Right cardiac atrium (tissue), 5 donors: Measurements from ENCODE around the gene TASOR2. TPM values are rescaled to one million over a fixed set of nuclear protein-coding genes. Genes with fewer than 3 reads are reported as not detected.
A peak's percentile ranks its signal among the peaks of the same experiment; 100 is the strongest.

ENCODE experiments used
- ATAC-seq, 2 donors: fragments of 200-7000 bp; cut with Tn5 transposase; one replicate each; pipeline versions ENCODE4 v1.8.0 to v1.9.1; 2020; ENCODE audit warnings: moderate library complexity in 2 of 2, mild to moderate bottlenecking in 1 of 2
- DNase-seq, 3 donors: peaks; one replicate each; pipeline ENCODE4 v3.0.0-alpha.2; 2020
- H3K27ac ChIP-seq: one replicate; pipeline ENCODE4 v1.5.1; 2013; ENCODE audit warnings: mild to moderate bottlenecking, low read length, control low read depth, moderate library complexity
- H3K27me3 ChIP-seq: one replicate; pipeline ENCODE4 v1.6.1; 2013; ENCODE audit not compliant: control insufficient read depth, insufficient read depth
- H3K4me1 ChIP-seq: one replicate; pipeline ENCODE4 v1.6.1; 2013; ENCODE audit warnings: low read length; ENCODE audit not compliant: control insufficient read depth, insufficient read depth
- H3K4me3 ChIP-seq: one replicate; pipeline ENCODE4 v1.5.1; 2013; ENCODE audit warnings: low read length, control low read depth
- H3K9me3 ChIP-seq: one replicate; pipeline ENCODE4 v1.6.1; 2013; ENCODE audit warnings: low read length; ENCODE audit not compliant: control insufficient read depth
- WGBS: extraction: QIAGEN DNeasy Blood & Tissue Kit; methylation state at CpG from one replicate; pipeline ENCODE4 v1.1.7; 2013; 5-methylcytosine and 5-hydroxymethylcytosine counted together
- intact Hi-C, 4 donors: fragments of 100-400 bp; cut with DNase I; formaldehyde crosslinking; loops; one replicate each; pipeline versions ENCODE4 v1.11.0 to v1.14.0; 2022 to 2023
- polyA plus RNA-seq: library from polyadenylated mRNA; stranded (reverse); fragments of 200-250 nt; gene quantifications from one replicate; pipeline ENCODE4 v1.2.3, GENCODE V29; 2013
- total RNA-seq, 4 donors: library from RNA; stranded (reverse); fragmentation: NEBNext Ultra II Directional; extraction: Animal tissue kit (Norgen Biotek cat#: 25700); gene quantifications; one replicate each; pipeline ENCODE4 v1.2.1, GENCODE V29; 2021
- donor health status: healthy with polysubstance abuse.
- donor health status: DM: no; HTN: yes; CAD: no.
- donor health status: DM: no; HTN: no; CAD: no.
- donor health status: DM: no; HTN: yes; CAD: no; lungs with severe emphysema.
- donor health status: DM: yes; HTN: yes; CAD: no.

Gene TASOR2
- total and polyA plus RNA-seq, 5 donors, result 9.7 to 51.7 (median 48.7) TPM

DNA sequence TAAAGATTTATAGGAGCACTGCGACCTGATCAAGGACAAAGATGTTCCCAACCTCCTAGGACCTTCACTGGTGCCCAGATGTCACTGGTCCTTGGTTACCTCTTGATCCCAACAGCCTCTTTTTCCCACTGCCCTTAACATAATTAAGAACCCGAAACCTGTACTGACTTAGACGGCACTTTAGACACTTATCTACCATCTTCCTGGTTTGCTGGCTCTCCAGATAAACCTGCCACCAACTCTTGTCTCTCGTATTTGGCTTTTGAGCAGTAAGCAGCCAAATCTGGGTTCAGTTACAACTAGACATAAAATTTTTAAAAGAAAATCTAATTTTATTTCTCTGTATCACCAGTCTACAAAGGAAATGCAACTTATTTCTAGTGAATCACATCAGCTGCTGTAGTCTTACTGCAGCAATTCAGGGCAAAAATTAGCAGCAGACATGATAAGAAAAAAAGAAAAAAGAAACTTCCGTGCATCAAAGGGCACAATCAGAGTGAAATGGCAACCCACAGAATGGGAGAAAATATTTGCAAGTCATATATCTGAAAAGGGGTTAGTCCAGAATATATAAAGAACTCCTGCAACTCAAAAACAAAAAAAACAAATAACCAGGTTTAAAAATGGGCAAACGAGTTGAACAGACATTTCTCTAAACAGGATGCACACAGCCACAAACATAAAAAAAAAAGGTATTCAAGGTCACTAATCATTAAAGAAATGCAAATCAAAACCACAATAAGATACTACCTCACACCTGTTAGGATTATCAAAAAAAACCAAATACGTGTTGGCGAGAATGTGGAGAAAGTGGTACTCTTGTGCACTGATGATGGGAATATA, 27.7 kb upstream of the TASOR2 start:
- ATAC-seq (no peak), DNase-seq (no peak)
- WGBS, result 85% methylated on average over 8 of the region's 8 CpGs
- Histone ChIP-seq H3K4me3 (no peak overlapping the region), H3K4me1 (peaks cover 10% of the 10 kb centered on the region), H3K27ac (no peak overlapping the region), H3K9me3 (no peaks in the 10 kb centered on the region), H3K27me3 (no peaks in the 10 kb centered on the region)
- intact Hi-C loops, result no loop called here

- no peaks in the 10 kb centered on the region for H3K27me3 ChIP-seq
- DNase-seq (no peak), ATAC-seq (peak in 1 of 2 donors; percentile 8)
- 87% methylated on average over 20 of the region's 20 CpGs for WGBS
- intact Hi-C loops, result no loop called here
- peaks cover 7% of the 10 kb centered on the region for H3K4me1 ChIP-seq
- no peak overlapping the region for H3K4me3 ChIP-seq
- no peak overlapping the region for H3K27ac ChIP-seq
- H3K9me3 ChIP-seq, result no peaks in the 10 kb centered on the region
Observed at GRCh38 chr10:5658871-5659618, 25.6 kb upstream of the TASOR2 start.

DNA sequence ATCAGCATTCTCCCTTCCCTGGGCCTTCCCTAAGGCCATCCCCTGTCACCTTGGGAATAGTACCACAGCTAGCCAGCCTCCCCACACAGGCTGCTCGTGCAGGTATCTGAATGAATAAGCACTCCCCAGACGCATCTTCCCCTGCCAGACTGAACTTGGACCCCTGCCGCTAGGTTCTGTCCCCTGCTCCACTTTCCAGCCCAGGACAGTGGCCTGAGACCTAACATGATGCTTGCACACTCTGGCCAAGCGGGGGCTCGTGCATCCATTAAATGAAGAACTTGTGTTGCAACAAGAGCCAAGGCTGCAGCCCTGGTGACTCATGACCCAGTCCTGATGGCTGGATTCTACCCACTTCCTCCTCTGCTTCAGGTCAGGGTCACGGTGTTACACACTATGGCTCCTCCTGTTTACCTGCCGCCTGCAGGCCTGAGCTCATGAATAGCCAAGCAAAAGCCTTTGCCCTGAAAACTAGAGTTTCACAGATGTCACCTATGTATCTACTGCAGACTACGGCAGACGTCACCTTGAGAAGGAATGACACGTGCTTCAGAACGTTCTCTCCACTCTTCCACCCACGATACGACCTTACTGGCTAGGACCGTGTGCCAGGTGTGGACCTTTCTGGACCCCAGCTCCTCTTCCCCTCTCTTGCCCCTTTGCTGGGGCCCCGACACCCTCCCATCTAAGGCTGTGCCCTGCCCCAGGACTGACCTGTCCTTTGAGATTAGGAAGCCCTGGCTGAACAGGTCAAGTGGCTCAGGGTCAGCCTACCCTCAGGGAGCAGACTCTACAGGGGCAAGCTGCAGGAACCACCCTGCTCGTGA, 24.7 kb upstream of the TASOR2 start:
- H3K27ac ChIP-seq, result no peak overlapping the region
- 66% methylated on average over 16 of the region's 16 CpGs for WGBS
- DNase-seq, result peak in 1 of 3 donors; percentile 36
- H3K9me3 ChIP-seq, result no peaks in the 10 kb centered on the region
- intact Hi-C loops, result no loop called here
- ATAC-seq, result peak; percentile 55 to 61
- H3K4me3 ChIP-seq, result no peak overlapping the region
- H3K4me1 ChIP-seq, result peaks cover 7% of the 10 kb centered on the region
- H3K27me3 ChIP-seq, result no peaks in the 10 kb centered on the region

DNA sequence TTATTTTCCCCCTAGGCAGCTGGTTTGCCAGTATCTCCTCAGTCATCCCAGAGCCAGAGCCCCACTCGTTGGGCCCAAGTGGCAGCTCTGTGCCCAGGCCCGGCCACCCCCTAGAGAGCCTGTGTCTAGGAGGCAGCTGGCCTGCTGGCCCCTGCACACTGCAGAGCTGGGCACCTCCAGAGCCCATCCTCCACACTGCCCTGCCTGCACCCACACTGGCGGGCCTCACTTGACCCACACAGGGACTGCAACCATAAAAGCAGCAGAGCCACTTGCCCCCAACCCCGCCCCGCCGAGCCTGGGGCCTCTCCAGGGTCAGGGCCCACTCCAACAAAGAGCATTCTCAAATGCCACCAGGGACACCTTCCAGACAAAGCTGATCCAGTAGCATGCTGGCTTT, 23.6 kb upstream of the TASOR2 start:
- DNase-seq (no peak), ATAC-seq (peak in 1 of 2 donors; percentile 18)
- no peaks in the 10 kb centered on the region for H3K27me3 ChIP-seq
- H3K4me3 ChIP-seq, result no peak overlapping the region
- no peak overlapping the region for H3K27ac ChIP-seq
- peaks cover 7% of the 10 kb centered on the region for H3K4me1 ChIP-seq
- intact Hi-C loops, result no loop called here
- WGBS, result 82% methylated on average over 6 of the region's 6 CpGs
- no peaks in the 10 kb centered on the region for H3K9me3 ChIP-seq

- Histone ChIP-seq H3K9me3 (no peaks in the 10 kb centered on the region), H3K27ac (no peak overlapping the region), H3K4me1 (peaks cover 7% of the 10 kb centered on the region), H3K27me3 (no peaks in the 10 kb centered on the region), H3K4me3 (no peak overlapping the region)
- 91% methylated on average over 9 of the region's 9 CpGs for WGBS
- intact Hi-C loops, result no loop called here
- no peak for DNase-seq
- ATAC-seq, result no peak
Observed at GRCh38 chr10:5662708-5663579, 21.7 kb upstream of the TASOR2 start.

DNA sequence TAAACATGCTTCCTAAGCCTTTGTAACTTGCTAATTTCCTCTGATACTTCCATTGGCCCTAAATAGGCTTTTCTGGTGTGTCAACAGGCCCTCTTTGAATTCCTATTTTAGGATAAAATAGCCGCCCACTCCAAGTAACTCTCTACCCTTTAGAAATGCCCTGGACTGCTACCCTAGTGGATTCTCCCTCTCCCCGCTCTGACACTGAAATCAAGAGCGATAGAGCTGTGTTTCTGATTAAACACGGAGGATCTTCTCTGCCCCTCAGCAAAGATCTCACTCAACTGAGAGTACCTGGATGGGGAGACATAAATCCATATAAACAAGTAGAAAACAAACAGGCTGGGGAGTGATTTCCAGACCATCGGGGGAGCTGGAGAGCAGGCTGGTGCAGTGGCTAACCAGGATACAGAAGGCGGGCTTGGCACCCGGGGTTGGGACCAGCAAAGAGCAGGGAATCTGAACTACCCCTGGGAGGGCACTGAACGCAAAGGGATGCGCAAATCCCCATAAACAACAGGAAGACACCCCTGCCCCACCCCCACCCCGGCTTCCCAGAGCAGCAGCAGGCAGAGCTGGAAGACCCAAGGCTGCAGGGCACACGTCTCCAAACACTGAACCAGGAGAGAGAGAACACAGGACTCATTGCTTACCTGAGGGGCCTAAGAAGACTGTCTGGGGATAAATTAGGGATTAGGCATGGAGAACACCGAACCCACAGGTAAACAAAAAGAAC, 20.8 kb upstream of the TASOR2 start:
- no peak overlapping the region for H3K27ac ChIP-seq
- no peak for DNase-seq
- peaks cover 7% of the 10 kb centered on the region for H3K4me1 ChIP-seq
- no peak for ATAC-seq
- no peaks in the 10 kb centered on the region for H3K27me3 ChIP-seq
- no peak overlapping the region for H3K4me3 ChIP-seq
- H3K9me3 ChIP-seq, result no peaks in the 10 kb centered on the region
- WGBS, result 68% methylated on average over 12 of the region's 12 CpGs
- intact Hi-C loops, result no loop called here

DNA sequence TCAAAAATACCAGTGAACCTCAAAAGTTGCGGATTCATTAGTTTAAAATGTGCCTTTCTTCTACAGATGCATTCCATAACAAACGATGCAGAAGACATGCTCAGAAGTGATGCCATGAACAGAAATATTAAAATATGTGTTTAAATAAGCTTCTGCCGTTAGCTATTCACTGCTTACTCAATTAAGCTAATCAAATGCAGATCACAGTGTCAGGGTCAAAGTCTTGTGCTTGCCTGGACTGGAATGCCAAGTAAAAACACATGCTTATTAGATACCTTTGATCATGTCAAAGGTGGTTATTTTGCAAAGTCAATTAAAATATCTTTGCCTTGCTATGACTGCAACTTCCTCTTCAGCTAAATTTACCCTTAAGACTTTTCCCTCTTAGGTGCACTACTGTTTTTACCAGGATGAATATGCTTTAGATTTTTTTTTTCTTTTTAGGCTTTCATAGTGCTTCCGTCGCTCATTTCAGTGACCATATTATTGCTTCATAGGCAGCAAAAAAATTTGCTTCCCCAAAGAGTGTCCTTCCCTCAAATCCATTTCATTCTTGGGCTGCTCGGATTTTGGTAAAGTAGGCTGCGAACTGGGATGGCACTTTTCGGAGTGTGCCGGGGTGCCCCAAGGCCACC, 19.1 kb upstream of the TASOR2 start:
- no peaks in the 10 kb centered on the region for H3K27me3 ChIP-seq
- intact Hi-C loops, result no loop called here
- WGBS, result 27% methylated on average over 9 of the region's 9 CpGs
- peak overlapping the region; percentile 21 for H3K27ac ChIP-seq
- H3K4me3 ChIP-seq, result peak overlapping the region; percentile 65
- H3K9me3 ChIP-seq, result no peaks in the 10 kb centered on the region
- DNase-seq, result no peak
- ATAC-seq, result no peak
- H3K4me1 ChIP-seq, result no peaks in the 10 kb centered on the region

DNA sequence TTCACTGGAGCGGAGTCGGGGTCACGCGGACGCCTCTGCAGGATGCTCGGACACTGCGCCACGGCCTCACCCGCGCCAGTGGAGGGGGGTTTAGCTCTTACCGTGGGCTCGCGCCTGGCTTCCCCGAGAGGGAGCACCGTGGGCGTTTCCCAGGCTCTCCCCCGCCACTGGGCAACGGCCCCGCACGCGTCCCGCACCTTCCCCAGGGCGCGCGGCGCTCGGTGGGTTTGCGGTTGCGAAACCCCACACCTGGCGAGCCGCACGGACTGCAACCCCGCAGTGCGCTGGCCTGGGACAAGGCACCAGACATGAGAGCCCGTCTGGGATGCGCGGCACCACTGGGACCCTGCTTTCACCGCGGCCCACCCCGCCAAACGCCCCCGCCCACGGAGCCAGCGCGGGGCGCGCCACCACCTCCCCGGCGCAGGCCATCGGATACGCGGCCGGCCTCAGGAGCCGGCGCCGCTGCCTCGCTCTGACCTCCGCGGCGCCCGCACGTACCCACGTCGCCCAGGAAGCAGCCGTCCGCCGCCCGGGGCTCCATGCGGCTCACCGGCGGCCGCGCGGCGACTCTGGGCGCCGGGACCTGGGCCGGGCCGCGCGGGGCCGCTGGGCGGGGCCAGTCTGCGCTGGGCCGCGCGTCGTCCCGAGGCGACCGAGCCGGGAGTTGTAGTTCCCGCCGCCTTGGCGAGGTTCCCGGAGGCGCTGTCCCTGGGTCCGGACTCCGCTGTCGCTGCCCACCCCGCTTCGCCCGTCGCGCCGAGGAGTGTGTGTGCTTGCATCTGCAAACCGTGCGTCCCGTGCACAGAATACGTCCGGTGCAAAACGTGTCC, 18.4 kb upstream of the TASOR2 start, which contains the start of gene ASB13:
TSS of gene ASB13 (minus strand) at position 588 of the 833 bp plus-strand sequence. CDS start at position 544, 44 bp downstream.
- Histone ChIP-seq H3K4me1 (no peaks in the 10 kb centered on the region), H3K4me3 (peak within 1 kb of the TSS; percentile 65), H3K27me3 (no peaks in the 10 kb centered on the region), H3K27ac (peak within 1 kb of the TSS; percentile 21), H3K9me3 (no peaks in the 10 kb centered on the region)
- intact Hi-C loops, result no loop called here
- ATAC-seq, result peak; percentile 95 to 96
- DNase-seq, result peak; percentile 82 to 95 (median 93)
- under 1% methylated on average over 112 of the region's 112 CpGs for WGBS
